ENCODE data around the gene IL4R.
A peak's percentile ranks its signal among the peaks of the same experiment; 100 is the strongest.

Gene IL4R

DNA sequence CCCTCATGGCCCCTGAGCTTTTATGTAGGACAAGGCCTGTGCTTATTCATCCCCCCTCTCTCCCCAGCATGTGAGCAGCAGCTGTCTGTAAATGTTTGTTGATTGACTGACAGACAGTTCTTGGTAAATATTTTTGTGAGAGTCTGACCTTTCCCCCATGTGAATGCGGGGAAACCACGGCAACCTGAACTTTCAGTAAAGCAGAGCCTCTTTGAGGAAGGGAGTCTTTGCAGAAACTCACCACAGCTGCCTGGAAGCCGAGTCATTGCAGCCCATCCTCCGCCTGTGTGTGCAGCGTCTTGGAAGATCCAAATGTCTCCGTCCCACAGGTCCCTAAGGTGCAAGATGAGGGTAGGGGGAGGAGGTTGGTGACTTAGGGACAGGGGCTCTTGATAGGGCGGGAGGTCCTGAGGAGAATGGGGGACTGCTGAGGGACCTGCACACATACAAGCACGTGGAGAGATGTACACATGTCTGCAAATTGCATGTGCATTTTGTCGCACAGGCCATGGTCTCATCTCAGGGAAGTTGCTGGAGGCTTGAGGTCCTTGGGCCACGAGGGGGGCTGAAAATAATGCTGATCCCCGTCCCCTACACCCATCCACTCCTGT is 65.2 kb downstream of the IL4R start:
- H3K4me2 ChIP-seq (ENCODE audit: low read length) = 0 out of 2 replicates have a peak overlapping the region, but pooled peaks have one; percentile 6
- H4K20me1 ChIP-seq (ENCODE audit: control insufficient read depth, insufficient read depth, low read depth, low read length) = no peaks in the 10 kb centered on the region
- no peaks in the 10 kb centered on the region for H3K79me2 ChIP-seq (ENCODE audit: control insufficient read depth, low read length)
- H3K27me3 ChIP-seq (ENCODE audit: control insufficient read depth, low read length) = no peaks in the 10 kb centered on the region; the same call in 1 of the 2 replicates
- no peaks in the 10 kb centered on the region for H3K36me3 ChIP-seq (ENCODE audit: control insufficient read depth, low read length)
- no peaks in the 10 kb centered on the region for H3K9me2 ChIP-seq (replicated peaks; ENCODE audit: control insufficient read depth, low read length)
- H3K4me1 ChIP-seq (ENCODE audit: control insufficient read depth, low read length) = peaks cover 58% of the 10 kb centered on the region
- peaks cover 4% of the 10 kb centered on the region; the same call in 1 of the 2 replicates for H3K9me3 ChIP-seq (ENCODE audit: control insufficient read depth, insufficient read depth, low read length)
- no peak for TF ChIP-seq EZH2phosphoT487 (IDR thresholded peaks at IDR 0.05; ENCODE audit: borderline replicate concordance, low read length)
- TF ChIP-seq, protein P1, sequence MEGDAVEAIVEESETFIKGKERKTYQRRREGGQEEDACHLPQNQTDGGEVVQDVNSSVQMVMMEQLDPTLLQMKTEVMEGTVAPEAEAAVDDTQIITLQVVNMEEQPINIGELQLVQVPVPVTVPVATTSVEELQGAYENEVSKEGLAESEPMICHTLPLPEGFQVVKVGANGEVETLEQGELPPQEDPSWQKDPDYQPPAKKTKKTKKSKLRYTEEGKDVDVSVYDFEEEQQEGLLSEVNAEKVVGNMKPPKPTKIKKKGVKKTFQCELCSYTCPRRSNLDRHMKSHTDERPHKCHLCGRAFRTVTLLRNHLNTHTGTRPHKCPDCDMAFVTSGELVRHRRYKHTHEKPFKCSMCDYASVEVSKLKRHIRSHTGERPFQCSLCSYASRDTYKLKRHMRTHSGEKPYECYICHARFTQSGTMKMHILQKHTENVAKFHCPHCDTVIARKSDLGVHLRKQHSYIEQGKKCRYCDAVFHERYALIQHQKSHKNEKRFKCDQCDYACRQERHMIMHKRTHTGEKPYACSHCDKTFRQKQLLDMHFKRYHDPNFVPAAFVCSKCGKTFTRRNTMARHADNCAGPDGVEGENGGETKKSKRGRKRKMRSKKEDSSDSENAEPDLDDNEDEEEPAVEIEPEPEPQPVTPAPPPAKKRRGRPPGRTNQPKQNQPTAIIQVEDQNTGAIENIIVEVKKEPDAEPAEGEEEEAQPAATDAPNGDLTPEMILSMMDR (IDR thresholded peaks at IDR 0.05; ENCODE audit: low read depth, low read length, poor library complexity, severe bottlenecking) = no peak
- H3K4me3 ChIP-seq (ENCODE audit: low read length) = no peak overlapping the region
- peaks cover 9% of the 10 kb centered on the region for H3F3A ChIP-seq (ENCODE audit: control insufficient read depth, insufficient read depth)
- no peak overlapping the region for H3K27ac ChIP-seq (ENCODE audit: low read depth, low read length)

DNA sequence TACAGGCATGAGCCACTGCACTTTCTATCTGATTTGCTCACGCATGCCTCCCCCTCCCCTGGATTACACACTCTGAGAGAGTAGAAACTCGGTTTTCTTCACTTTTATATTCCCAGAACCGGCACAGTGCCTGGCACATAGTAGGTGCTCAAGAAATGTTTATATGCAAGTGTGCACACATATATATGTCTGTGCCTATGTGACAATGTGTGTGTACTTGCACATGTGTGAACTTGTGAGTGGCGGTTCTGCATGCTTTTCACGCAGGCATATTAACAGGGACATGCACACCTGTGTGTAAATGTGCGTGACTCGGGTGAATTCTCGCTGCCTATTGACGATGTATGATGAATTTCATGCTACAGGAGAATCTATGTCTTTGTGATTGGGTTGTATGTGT is 66.1 kb downstream of the IL4R start:
- Histone ChIP-seq H3K9me3 (ENCODE audit: control insufficient read depth, insufficient read depth, low read length) (peaks cover 13% of the 10 kb centered on the region), H3K27ac (ENCODE audit: low read depth, low read length) (no peak overlapping the region), H3F3A (ENCODE audit: control insufficient read depth, insufficient read depth) (peaks cover 13% of the 10 kb centered on the region), H3K4me3 (ENCODE audit: low read length) (no peak overlapping the region), H3K79me2 (ENCODE audit: control insufficient read depth, low read length) (no peaks in the 10 kb centered on the region), H3K36me3 (ENCODE audit: control insufficient read depth, low read length) (no peaks in the 10 kb centered on the region), H3K9me2 (replicated peaks; ENCODE audit: control insufficient read depth, low read length) (no peaks in the 10 kb centered on the region), H3K4me1 (ENCODE audit: control insufficient read depth, low read length) (peaks cover 55% of the 10 kb centered on the region), H4K20me1 (ENCODE audit: control insufficient read depth, insufficient read depth, low read depth, low read length) (no peaks in the 10 kb centered on the region), H3K4me2 (ENCODE audit: low read length) (no peak overlapping the region), H3K27me3 (ENCODE audit: control insufficient read depth, low read length) (peaks cover 3% of the 10 kb centered on the region; the same call in 1 of the 2 replicates)
- no peak for TF ChIP-seq EZH2phosphoT487 (IDR thresholded peaks at IDR 0.05; ENCODE audit: borderline replicate concordance, low read length)
- TF ChIP-seq, protein P1 (IDR thresholded peaks at IDR 0.05; ENCODE audit: low read depth, low read length, poor library complexity, severe bottlenecking) = no peak

DNA sequence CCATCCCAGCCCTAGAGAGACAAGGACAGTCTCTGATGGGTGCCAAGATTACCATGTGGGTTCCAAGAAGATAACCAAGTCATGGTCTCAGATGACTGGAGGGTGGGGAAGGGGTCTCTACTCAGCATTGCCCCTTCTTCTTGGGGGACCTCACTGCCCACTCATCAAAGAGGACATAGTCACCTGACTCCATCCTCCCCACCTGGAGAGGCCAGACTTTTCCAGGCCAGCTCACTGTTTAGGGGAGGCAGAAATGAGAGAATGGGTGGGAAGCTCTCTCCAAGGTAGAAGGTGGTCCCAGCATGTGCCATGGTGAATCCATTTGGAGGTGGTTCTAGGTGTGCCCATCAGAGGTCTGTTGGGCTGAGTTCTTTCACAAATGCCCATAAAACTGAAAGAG is 67.5 kb downstream of the IL4R start:
- H3K4me3 ChIP-seq (ENCODE audit: low read length) = no peak overlapping the region
- H3K4me2 ChIP-seq (ENCODE audit: low read length) = no peak overlapping the region
- no peaks in the 10 kb centered on the region for H3K36me3 ChIP-seq (ENCODE audit: control insufficient read depth, low read length)
- TF ChIP-seq, protein P1 (IDR thresholded peaks at IDR 0.05; ENCODE audit: low read depth, low read length, poor library complexity, severe bottlenecking) = no peak
- no peak for TF ChIP-seq EZH2phosphoT487 (IDR thresholded peaks at IDR 0.05; ENCODE audit: borderline replicate concordance, low read length)
- H3K27me3 ChIP-seq (ENCODE audit: control insufficient read depth, low read length) = peaks cover 3% of the 10 kb centered on the region; the same call in 1 of the 2 replicates
- H3K79me2 ChIP-seq (ENCODE audit: control insufficient read depth, low read length) = no peaks in the 10 kb centered on the region
- H3K4me1 ChIP-seq (ENCODE audit: control insufficient read depth, low read length) = peaks cover 50% of the 10 kb centered on the region
- H3F3A ChIP-seq (ENCODE audit: control insufficient read depth, insufficient read depth) = peaks cover 13% of the 10 kb centered on the region
- H3K9me3 ChIP-seq (ENCODE audit: control insufficient read depth, insufficient read depth, low read length) = peaks cover 13% of the 10 kb centered on the region
- no peaks in the 10 kb centered on the region for H3K9me2 ChIP-seq (replicated peaks; ENCODE audit: control insufficient read depth, low read length)
- no peaks in the 10 kb centered on the region for H4K20me1 ChIP-seq (ENCODE audit: control insufficient read depth, insufficient read depth, low read depth, low read length)
- no peak overlapping the region for H3K27ac ChIP-seq (ENCODE audit: low read depth, low read length)

All from DOHH2 (cell line).